Endothelial cell (in vitro differentiated cells): ENCODE data around the gene TREML4. TPM values are rescaled to one million over a fixed set of nuclear protein-coding genes. Genes with fewer than 3 reads are reported as not detected.

Source experiments
- DNase-seq: peaks from one replicate; pipeline ENCODE4 v3.0.0; 2021; ENCODE audit warnings: low spot score
- H3K27ac Mint-ChIP-seq: one replicate; pipeline ENCODE4 v1.8.0; 2021; ENCODE audit warnings: mixed read lengths, inconsistent platforms; ENCODE audit not compliant: unreplicated experiment
- H3K27me3 Mint-ChIP-seq: one replicate; pipeline ENCODE4 v1.8.0; 2021; ENCODE audit warnings: mild to moderate bottlenecking, moderate library complexity, mixed read lengths, inconsistent platforms; ENCODE audit not compliant: unreplicated experiment
- H3K36me3 Mint-ChIP-seq: one replicate; pipeline ENCODE4 v1.8.0; 2021; ENCODE audit warnings: mild to moderate bottlenecking, low read depth, mixed read lengths, inconsistent platforms; ENCODE audit not compliant: unreplicated experiment
- H3K4me1 Mint-ChIP-seq: one replicate; pipeline ENCODE4 v1.8.0; 2021; ENCODE audit warnings: mild to moderate bottlenecking, mixed read lengths, inconsistent platforms; ENCODE audit not compliant: unreplicated experiment
- H3K4me3 Mint-ChIP-seq: one replicate; pipeline ENCODE4 v1.8.0; 2021; ENCODE audit warnings: mild to moderate bottlenecking, mixed read lengths, inconsistent platforms; ENCODE audit not compliant: unreplicated experiment
- H3K9me3 Mint-ChIP-seq: one replicate; pipeline ENCODE4 v1.8.0; 2021; ENCODE audit warnings: mixed read lengths, inconsistent platforms; ENCODE audit not compliant: unreplicated experiment
- total RNA-seq: library from RNA; stranded (reverse); fragmentation: NEBNext Ultra II Directional; extraction: Animal tissue kit (Norgen Biotek cat#: 25700); gene quantifications from one replicate; pipeline ENCODE4 v1.2.1, GENCODE V29; 2021; ENCODE audit not compliant: unreplicated experiment
- TF ChIP-seq, protein P1 (sequence below): fragments of 200-600 bp; sonication (generic); IDR thresholded peaks from one replicate; pipeline ENCODE4 v1.5.0; 2021; ENCODE audit warnings: antibody characterized with exemption; ENCODE audit not compliant: unreplicated experiment

TREML4 gene
- total RNA-seq, 1 donor from 2014 or later, result 0.15 TPM

DNA sequence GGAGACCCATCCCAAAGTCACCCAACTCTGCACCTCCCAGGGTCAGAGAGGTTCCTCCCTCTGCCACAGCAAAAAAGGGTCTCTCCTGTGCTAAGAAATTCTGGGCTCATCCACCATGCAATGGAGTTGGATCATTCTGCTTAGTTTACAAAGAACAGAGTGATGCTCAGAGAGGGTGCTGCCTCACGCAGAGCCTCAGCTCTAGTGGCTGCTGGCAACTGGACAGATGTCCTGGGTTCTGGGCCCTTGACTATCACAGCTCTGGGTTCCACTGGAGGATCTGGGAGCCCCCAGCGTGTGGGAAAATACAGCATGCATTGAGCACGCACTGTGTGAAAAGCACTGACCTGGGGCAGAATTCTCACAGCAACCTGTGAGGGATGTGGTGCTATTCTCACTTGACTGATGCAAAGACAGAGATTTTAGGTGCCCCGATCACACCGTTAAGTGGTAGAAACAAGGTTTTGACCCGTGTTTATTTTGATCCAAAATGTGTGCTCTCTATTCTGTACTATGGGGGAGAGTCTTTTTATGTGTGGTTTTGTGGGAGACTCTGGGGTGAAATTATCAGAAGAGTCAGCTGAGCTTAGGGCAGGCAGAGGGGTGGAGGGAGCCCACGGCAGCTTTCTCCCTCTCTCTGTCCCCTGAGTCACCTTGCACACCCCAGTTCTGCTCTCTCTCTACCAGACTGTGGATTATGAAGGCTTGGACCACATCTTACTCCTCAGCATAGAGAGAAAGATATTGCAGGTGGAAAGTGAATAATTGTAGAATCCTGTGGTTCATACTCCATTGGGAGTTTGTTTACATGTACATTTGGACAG is 19.9 kb downstream of the TREML4 start:
- Mint-ChIP-seq H3K9me3 (no peaks in the 10 kb centered on the region), H3K27me3 (no peaks in the 10 kb centered on the region), H3K4me3 (no peak overlapping the region), H3K4me1 (no peaks in the 10 kb centered on the region), H3K36me3 (no peaks in the 10 kb centered on the region), H3K27ac (no peak overlapping the region)
- TF ChIP-seq, protein P1, sequence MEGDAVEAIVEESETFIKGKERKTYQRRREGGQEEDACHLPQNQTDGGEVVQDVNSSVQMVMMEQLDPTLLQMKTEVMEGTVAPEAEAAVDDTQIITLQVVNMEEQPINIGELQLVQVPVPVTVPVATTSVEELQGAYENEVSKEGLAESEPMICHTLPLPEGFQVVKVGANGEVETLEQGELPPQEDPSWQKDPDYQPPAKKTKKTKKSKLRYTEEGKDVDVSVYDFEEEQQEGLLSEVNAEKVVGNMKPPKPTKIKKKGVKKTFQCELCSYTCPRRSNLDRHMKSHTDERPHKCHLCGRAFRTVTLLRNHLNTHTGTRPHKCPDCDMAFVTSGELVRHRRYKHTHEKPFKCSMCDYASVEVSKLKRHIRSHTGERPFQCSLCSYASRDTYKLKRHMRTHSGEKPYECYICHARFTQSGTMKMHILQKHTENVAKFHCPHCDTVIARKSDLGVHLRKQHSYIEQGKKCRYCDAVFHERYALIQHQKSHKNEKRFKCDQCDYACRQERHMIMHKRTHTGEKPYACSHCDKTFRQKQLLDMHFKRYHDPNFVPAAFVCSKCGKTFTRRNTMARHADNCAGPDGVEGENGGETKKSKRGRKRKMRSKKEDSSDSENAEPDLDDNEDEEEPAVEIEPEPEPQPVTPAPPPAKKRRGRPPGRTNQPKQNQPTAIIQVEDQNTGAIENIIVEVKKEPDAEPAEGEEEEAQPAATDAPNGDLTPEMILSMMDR, result no peak
- DNase-seq, result no peak

DNA sequence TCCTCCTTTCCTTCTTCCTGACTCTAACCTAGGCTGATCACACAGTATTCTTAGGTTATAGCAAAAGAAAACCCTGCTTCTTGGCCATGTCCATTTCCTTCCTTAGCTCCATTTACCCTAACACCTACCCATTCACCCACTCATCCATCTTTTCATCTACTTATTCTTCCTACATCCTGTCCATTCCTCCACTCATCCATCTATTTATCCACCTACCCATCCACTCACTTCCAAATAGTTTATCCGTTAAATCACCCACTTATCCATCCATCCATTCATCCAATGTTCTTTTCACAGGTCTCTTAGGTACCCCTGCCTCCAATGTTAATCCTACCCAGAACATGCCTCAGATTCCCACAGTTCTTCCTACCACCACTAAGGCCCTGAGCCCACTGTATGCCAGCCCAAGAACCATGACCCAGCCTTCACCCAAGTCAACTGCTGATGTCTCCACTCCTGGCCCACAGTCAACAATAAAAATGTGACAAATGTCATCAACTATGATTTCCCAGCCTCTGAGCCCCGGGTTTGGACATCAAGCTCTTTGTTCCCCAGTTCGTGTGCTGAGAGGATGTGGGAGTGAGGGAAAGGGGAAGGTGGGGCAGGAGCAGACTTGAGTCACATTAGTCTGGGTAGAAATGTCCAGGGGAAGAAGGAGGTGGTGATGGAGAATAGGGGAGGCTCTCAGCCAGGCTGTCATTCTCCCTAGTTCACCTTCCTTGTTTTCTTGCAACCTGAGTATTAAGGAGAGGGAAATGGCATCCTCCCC is 24.4 kb downstream of the TREML4 start:
- DNase-seq, result no peak
- H3K27me3 Mint-ChIP-seq, result no peaks in the 10 kb centered on the region
- H3K36me3 Mint-ChIP-seq, result no peaks in the 10 kb centered on the region
- TF ChIP-seq, protein P1, result no peak
- no peak overlapping the region for H3K27ac Mint-ChIP-seq
- H3K4me1 Mint-ChIP-seq, result peaks cover 16% of the 10 kb centered on the region
- no peak overlapping the region for H3K4me3 Mint-ChIP-seq
- no peaks in the 10 kb centered on the region for H3K9me3 Mint-ChIP-seq

DNA sequence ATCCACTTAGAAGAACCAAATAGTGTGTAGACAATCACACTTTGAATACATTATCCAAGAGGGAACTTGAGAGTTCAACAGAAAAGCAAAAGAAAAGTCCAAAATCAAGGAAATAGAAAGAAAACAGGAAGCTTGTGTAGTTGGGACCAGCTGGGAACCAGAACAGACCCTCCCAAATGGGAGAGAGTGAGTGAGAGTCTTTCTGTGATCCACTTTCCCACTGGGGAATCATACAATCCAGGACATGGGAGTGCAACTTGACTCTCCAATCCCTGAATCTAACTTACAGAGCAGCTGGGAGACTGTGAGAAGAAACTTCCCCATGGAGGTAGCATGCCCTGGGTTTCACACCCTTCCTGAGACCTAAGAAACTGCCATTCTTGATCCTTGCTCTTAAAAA is 27.0 kb downstream of the TREML4 start:
- DNase-seq, result no peak
- H3K4me3 Mint-ChIP-seq, result no peak overlapping the region
- H3K27me3 Mint-ChIP-seq, result no peaks in the 10 kb centered on the region
- H3K36me3 Mint-ChIP-seq, result no peaks in the 10 kb centered on the region
- TF ChIP-seq, protein P1, result no peak
- no peaks in the 10 kb centered on the region for H3K9me3 Mint-ChIP-seq
- no peak overlapping the region for H3K27ac Mint-ChIP-seq
- peaks cover 20% of the 10 kb centered on the region for H3K4me1 Mint-ChIP-seq

DNA sequence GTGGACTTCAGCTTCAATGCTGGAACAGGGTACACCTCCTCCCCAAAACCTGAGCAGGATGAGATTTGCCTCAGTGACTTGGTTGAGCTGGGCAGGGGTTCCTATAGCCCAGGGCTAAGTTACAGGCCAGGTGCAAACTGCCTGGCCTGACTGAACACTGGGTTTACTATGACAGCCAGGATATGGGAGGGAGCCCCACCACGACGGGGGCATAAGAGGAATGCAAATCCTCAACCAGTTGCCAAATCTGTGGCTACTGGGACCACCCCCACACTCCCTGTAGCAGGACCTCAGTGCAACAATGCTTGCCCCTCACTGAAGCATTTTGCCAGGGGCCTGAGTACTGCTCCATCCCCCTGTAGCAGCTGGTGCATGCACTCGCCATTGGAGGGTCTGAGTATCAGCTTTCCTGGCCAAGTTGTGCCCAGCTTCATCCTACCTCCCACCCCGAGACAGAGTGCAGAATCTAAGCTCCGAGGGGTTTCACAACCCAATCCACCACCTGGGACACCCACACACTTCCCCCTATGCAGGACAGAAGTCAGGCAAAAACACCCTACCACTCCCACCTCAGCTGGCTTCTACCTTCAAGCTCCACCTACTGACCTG is 27.6 kb downstream of the TREML4 start:
- H3K4me3 Mint-ChIP-seq, result no peak overlapping the region

More for the DNA sequence above, 27.6 kb downstream of the TREML4 start:
- H3K27ac Mint-ChIP-seq, result no peak overlapping the region
- H3K27me3 Mint-ChIP-seq, result no peaks in the 10 kb centered on the region
- peaks cover 20% of the 10 kb centered on the region for H3K4me1 Mint-ChIP-seq
- no peak for DNase-seq
- TF ChIP-seq, protein P1, result no peak
- no peaks in the 10 kb centered on the region for H3K36me3 Mint-ChIP-seq
- H3K9me3 Mint-ChIP-seq, result no peaks in the 10 kb centered on the region
